Suprapubic skin (tissue), 3 donors: ENCODE measurements around the gene PEX3.

ENCODE experiments used
- POLR2AphosphoS5 ChIP-seq, 3 donors: sonication (generic); formaldehyde crosslinking; IDR thresholded peaks; one replicate each; pipeline ENCODE4 v1.6.1; 2017; ENCODE audit warnings: antibody characterized with exemption in 3 of 3
- TF ChIP-seq, protein P1 (sequence below), 2 donors: fragments of 200-600 bp in 1 of 2; fragments of 450-650 bp in 1 of 2; sonication (generic) in 1 of 2; IDR thresholded peaks; one replicate each; pipeline ENCODE4 v1.5.1; 2016 to 2019; ENCODE audit warnings: antibody characterized with exemption in 2 of 2, mild to moderate bottlenecking in 1 of 2, moderate library complexity in 1 of 2

DNA sequence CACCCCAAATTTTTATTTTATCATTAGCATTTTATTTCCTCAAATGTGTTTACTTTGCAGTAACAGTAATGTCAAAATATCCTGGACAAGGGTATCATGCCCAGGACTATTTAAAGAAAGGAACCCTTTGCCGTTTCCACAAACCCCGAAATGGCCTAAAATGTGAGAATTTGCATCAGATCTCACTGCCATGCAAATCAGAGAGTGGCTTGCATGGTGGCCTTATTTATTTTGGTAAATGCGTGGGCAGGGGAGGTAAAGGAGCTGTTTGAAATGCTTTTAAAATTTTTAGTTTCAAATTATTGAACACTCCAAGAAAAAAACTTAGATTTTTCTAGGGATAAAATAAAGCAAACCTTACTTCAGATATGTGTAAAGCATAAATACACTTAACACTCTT lies 43.9 kb upstream of the PEX3 start:
- no peak for TF ChIP-seq POLR2AphosphoS5 (IDR thresholded peaks at IDR 0.05)
- TF ChIP-seq, protein P1, sequence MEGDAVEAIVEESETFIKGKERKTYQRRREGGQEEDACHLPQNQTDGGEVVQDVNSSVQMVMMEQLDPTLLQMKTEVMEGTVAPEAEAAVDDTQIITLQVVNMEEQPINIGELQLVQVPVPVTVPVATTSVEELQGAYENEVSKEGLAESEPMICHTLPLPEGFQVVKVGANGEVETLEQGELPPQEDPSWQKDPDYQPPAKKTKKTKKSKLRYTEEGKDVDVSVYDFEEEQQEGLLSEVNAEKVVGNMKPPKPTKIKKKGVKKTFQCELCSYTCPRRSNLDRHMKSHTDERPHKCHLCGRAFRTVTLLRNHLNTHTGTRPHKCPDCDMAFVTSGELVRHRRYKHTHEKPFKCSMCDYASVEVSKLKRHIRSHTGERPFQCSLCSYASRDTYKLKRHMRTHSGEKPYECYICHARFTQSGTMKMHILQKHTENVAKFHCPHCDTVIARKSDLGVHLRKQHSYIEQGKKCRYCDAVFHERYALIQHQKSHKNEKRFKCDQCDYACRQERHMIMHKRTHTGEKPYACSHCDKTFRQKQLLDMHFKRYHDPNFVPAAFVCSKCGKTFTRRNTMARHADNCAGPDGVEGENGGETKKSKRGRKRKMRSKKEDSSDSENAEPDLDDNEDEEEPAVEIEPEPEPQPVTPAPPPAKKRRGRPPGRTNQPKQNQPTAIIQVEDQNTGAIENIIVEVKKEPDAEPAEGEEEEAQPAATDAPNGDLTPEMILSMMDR (IDR thresholded peaks at IDR 0.05): no peak
